Stomach smooth muscle (tissue), 2 donors: Measurements from ENCODE around the gene UFC1.

Source experiments
- H3K27ac ChIP-seq: one replicate; pipeline ENCODE4 v1.7.0; 2013; ENCODE audit warnings: mild to moderate bottlenecking, low read length, inconsistent platforms
- H3K27me3 ChIP-seq, 2 donors: one replicate each; pipeline ENCODE4 v1.7.0; 2013; ENCODE audit warnings: low read length in 2 of 2; ENCODE audit not compliant: insufficient read depth in 2 of 2, control insufficient read depth in 1 of 2
- H3K36me3 ChIP-seq, 2 donors: one replicate each; pipeline ENCODE4 v1.7.0; 2013; ENCODE audit warnings: low read length in 2 of 2; ENCODE audit not compliant: control insufficient read depth in 2 of 2, insufficient read depth in 2 of 2
- H3K4me1 ChIP-seq: one replicate; pipeline ENCODE4 v1.7.0; 2013; ENCODE audit warnings: low read length; ENCODE audit not compliant: control insufficient read depth, insufficient read depth
- H3K4me3 ChIP-seq, 2 donors: one replicate each; pipeline ENCODE4 v1.7.0; 2013; ENCODE audit warnings: low read length in 2 of 2
- H3K9ac ChIP-seq, 2 donors: one replicate each; pipeline ENCODE4 v1.7.0; 2013; ENCODE audit warnings: low read length in 2 of 2, mild to moderate bottlenecking in 1 of 2
- H3K9me3 ChIP-seq, 2 donors: one replicate each; pipeline ENCODE4 v1.7.0; 2013; ENCODE audit warnings: low read length in 2 of 2; ENCODE audit not compliant: control insufficient read depth in 2 of 2
- donor health status: healthy.
- donor health status: Pancreatic carcinoma.

UFC1 gene

DNA sequence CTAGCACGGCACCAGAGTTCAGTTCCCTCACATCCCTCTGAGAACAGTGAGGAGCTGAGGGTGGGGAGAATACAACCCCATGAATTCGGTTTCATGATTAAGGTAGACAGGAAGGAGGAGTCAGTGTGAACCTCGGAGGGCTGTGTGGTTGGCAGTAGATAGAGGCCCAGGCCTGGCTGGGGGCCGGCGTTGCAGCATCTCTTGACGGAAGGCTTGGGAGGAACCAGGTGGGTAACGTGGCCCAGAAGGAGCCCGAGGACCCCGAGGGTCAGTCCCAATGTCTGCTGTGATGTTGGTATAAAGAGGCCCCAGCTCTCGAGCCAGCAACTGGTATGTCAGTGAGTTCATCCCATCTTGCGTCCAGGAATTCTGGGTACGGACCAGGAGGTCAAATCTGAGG, 17.9 kb downstream of the UFC1 start:
- H3K9ac ChIP-seq, result peak overlapping the region in 1 of 2 donors; percentile 13
- H3K9me3 ChIP-seq, result no peaks in the 10 kb centered on the region
- H3K4me1 ChIP-seq, result peaks cover 33% of the 10 kb centered on the region
- no peaks in the 10 kb centered on the region for H3K27me3 ChIP-seq
- H3K36me3 ChIP-seq, result peaks cover 47 to 51% of the 10 kb centered on the region in 2 donors
- H3K4me3 ChIP-seq, result no peak overlapping the region
- H3K27ac ChIP-seq, result peak overlapping the region; percentile 18

- H3K4me3 ChIP-seq, result no peak overlapping the region
- no peaks in the 10 kb centered on the region for H3K9me3 ChIP-seq
- H3K27ac ChIP-seq, result peak overlapping the region; percentile 18
- H3K4me1 ChIP-seq, result peaks cover 29% of the 10 kb centered on the region
- no peaks in the 10 kb centered on the region for H3K27me3 ChIP-seq
- H3K36me3 ChIP-seq, result peaks cover 47 to 51% of the 10 kb centered on the region in 2 donors
- H3K9ac ChIP-seq, result peak overlapping the region in 1 of 2 donors; percentile 35
Measured at GRCh38 chr1:161172349-161172748, 18.6 kb downstream of the UFC1 start.

DNA sequence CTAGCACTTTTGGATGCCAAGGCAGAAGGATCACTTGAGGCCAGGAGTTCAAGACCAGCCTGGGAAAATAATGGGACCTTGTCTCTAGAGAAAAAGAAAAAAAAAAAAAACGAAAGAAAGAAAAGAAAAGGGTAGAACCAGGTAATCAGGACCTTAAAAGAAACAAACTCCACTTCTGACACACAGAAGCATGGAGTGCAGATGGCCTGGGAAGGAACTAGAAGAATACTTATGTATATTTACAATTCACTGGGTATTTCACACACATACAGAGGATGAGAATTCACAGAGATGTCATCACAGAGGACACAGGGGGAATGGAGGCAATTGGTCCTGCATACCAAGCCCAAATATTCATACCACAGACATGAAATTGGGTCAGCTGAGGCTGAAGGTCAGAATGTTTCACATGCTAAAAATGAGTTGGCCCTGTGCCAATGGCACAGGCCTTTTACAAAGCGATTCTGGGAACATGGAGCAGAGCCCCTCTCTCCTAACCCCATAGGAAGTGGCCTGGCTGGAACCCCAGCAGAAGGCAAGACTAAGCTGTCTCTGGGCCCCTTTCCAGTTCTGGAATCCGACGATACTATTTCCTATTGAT, 19.1 kb downstream of the UFC1 start:
- Histone ChIP-seq H3K9me3 (no peaks in the 10 kb centered on the region), H3K4me1 (peaks cover 28% of the 10 kb centered on the region), H3K27ac (peak overlapping the region; percentile 31), H3K9ac (peak overlapping the region in 1 of 2 donors; percentile 35), H3K27me3 (no peaks in the 10 kb centered on the region), H3K36me3 (peaks cover 47 to 51% of the 10 kb centered on the region in 2 donors), H3K4me3 (no peak overlapping the region)

GRCh38 chr1:161173711-161174110, 19.9 kb downstream of the UFC1 start:
- Histone ChIP-seq H3K4me3 (no peak overlapping the region), H3K9ac (no peak overlapping the region), H3K36me3 (peaks cover 45 to 51% of the 10 kb centered on the region in 2 donors), H3K9me3 (no peaks in the 10 kb centered on the region), H3K27me3 (no peaks in the 10 kb centered on the region), H3K27ac (no peak overlapping the region), H3K4me1 (peaks cover 27% of the 10 kb centered on the region)

GRCh38 chr1:161174911-161175310, 21.1 kb downstream of the UFC1 start:
- H3K9ac ChIP-seq, result no peak overlapping the region
- no peak overlapping the region for H3K4me3 ChIP-seq
- H3K27ac ChIP-seq, result no peak overlapping the region
- H3K9me3 ChIP-seq, result no peaks in the 10 kb centered on the region
- peaks cover 37 to 41% of the 10 kb centered on the region in 2 donors for H3K36me3 ChIP-seq
- H3K4me1 ChIP-seq, result peaks cover 27% of the 10 kb centered on the region
- H3K27me3 ChIP-seq, result no peaks in the 10 kb centered on the region

DNA sequence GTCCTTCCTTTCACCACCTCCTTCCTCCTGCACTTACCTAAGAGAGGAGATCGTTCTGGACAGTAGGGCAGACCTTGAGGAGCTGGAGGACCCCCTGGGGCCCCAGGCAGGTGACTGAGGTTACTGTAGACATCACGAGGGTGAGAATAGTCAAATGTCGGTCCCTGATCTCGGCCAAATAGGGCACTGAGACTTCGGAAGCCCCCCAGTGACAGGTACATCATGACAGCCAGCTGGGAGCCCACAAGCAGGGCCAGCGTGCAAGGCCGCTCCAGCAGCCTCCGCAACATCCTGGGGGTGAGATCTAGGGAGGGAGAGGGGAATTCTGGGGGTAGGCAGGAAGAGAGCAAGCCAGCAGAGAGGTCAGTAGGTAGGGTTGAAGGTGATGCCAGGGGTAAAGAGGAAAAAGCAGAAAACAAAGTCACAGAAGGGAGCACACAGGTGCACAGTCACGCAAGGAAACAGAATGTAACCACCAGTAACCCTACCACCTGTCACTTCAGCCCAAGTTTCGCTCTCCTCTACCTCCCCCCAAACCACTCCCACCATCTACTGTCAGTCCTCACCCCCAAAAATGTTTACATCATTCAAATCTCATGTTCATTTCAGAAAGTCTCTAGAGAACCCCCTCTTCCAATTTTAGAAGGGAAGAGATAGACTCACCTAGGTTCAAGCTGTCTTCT, 22.1 kb downstream of the UFC1 start:
- Histone ChIP-seq H3K27me3 (no peaks in the 10 kb centered on the region), H3K4me1 (peaks cover 27% of the 10 kb centered on the region), H3K27ac (peak overlapping the region; percentile 89), H3K4me3 (peak overlapping the region; percentile 78 to 95), H3K9ac (peak overlapping the region; percentile 86 to 95), H3K36me3 (peaks cover 30 to 35% of the 10 kb centered on the region in 2 donors), H3K9me3 (no peaks in the 10 kb centered on the region)

GRCh38 chr1:161176468-161177111, 22.8 kb downstream of the UFC1 start:
- Histone ChIP-seq H3K36me3 (peaks cover 24 to 28% of the 10 kb centered on the region in 2 donors), H3K9me3 (no peaks in the 10 kb centered on the region), H3K4me1 (peaks cover 27% of the 10 kb centered on the region), H3K9ac (peak overlapping the region; percentile 86 to 95), H3K27ac (peak overlapping the region; percentile 89), H3K4me3 (peak overlapping the region; percentile 78 to 95), H3K27me3 (no peaks in the 10 kb centered on the region)

GRCh38 chr1:161177112-161177935, 23.5 kb downstream of the UFC1 start, which contains the start of gene B4GALT3:
TSS of gene B4GALT3 (minus strand) at chr1:161177507. CDS start at chr1:161176060, 1,447 bp downstream.
- Histone ChIP-seq H3K4me1 (peaks cover 25% of the 10 kb centered on the region), H3K36me3 (peaks cover 17 to 22% of the 10 kb centered on the region in 2 donors), H3K9me3 (no peaks in the 10 kb centered on the region), H3K27me3 (no peaks in the 10 kb centered on the region), H3K4me3 (peak within 1 kb of the TSS; percentile 78 to 95), H3K9ac (peak within 1 kb of the TSS; percentile 86 to 95), H3K27ac (peak within 1 kb of the TSS; percentile 89)

GRCh38 chr1:161177936-161178244, 24.1 kb downstream of the UFC1 start:
- H3K36me3 ChIP-seq, result peaks cover 11 to 20% of the 10 kb centered on the region in 2 donors
- H3K4me1 ChIP-seq, result peaks cover 24% of the 10 kb centered on the region
- no peaks in the 10 kb centered on the region for H3K27me3 ChIP-seq

GRCh38 chr1:161179698-161180097, 25.9 kb downstream of the UFC1 start:
- peaks cover 3 to 7% of the 10 kb centered on the region in 2 donors for H3K36me3 ChIP-seq
- H3K27ac ChIP-seq, result no peak overlapping the region
- peaks cover 19% of the 10 kb centered on the region for H3K4me1 ChIP-seq
- H3K9me3 ChIP-seq, result no peaks in the 10 kb centered on the region
- no peak overlapping the region for H3K4me3 ChIP-seq
- H3K27me3 ChIP-seq, result no peaks in the 10 kb centered on the region
- H3K9ac ChIP-seq, result no peak overlapping the region

More at GRCh38 chr1:161177936-161178244, 24.1 kb downstream of the UFC1 start:
- Histone ChIP-seq H3K27ac (peak overlapping the region; percentile 89), H3K9me3 (no peaks in the 10 kb centered on the region), H3K4me3 (peak overlapping the region; percentile 78 to 95), H3K9ac (peak overlapping the region; percentile 86 to 95)
